Activated effector memory CD4-positive, alpha-beta T cell treated with Interleukin-2 at 50 U/mL for 16 hours (primary cell): Measurements from ENCODE around the gene GSE1.

Experiments used
- DNase-seq: peaks from one replicate; pipeline ENCODE4 v3.0.0-alpha.2; 2020

Gene GSE1

GRCh38 chr16:85709766-85710585 is 96.9 kb downstream of the GSE1 start:
- DNase-seq: no peak

DNA sequence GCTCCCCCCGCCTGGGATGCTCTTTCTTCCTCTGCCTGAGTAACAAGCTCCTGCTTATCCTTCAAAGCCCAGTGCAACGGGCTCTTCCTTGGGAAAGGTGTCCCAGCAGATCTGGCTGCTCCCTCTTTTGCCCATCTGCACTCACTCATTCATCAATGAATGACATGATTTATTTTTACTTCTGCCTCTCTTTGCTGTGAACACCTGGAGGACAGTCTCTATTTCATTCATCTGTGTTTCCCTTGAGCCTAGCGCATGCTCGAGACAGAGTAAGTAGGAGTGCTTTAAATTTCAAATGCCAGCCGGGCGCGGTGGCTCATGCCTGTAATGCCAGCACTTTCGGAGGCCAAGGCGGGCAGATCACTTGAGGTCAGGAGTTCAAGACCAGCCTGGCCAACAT is 97.6 kb downstream of the GSE1 start:
- DNase-seq: no peak

DNA sequence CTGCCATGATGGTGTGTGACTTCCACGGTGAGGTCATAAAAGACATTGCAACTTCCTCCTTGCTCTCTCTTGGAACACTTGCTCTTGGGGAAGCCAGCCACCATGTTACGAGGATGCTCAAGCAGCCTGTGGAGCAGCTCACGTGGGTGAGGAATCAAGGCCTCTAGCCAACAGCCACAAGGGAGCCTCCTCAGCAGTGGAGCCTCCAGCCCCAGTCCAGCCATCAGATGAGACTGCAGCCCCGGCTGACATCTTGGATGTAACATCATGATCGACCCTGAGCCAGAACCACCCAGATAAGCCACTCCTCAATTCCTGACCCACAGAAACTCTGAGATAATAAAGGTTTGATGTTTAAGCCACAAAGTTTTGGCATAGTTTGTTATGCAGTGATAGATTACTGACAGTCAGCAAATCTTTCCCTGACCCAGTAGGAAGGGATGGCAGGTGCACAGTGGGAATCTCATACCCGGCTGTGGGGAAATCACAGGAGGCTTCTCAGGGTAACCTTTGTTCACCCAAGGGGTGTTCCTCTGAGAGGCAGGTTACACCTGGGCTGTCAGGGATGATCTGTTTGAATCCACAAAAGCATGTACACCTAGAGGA is 99.0 kb downstream of the GSE1 start:
- no peak for DNase-seq

DNA sequence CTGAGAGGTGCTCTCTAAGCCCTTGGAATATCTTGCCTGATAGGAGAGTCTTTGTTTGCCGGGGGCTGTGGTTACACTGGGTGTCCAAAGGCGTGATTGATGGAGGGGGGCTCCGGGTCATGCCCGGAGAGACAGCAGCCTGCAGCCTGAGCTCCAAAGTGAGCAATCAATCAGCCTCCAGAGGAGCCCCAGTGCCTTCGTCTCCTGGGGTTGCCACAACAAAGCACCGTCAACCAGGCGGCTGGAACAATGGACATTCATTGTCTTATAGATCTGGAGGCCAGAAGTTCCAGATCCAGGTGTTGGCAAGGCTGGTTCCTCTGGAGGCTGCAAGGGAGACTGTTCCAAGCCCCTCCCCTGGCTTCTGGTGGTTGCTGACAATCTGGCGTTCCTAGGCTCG is 99.7 kb downstream of the GSE1 start:
- DNase-seq: no peak

- DNase-seq: no peak
Measured at GRCh38 chr16:85715169-85716021, 102.3 kb downstream of the GSE1 start.

DNA sequence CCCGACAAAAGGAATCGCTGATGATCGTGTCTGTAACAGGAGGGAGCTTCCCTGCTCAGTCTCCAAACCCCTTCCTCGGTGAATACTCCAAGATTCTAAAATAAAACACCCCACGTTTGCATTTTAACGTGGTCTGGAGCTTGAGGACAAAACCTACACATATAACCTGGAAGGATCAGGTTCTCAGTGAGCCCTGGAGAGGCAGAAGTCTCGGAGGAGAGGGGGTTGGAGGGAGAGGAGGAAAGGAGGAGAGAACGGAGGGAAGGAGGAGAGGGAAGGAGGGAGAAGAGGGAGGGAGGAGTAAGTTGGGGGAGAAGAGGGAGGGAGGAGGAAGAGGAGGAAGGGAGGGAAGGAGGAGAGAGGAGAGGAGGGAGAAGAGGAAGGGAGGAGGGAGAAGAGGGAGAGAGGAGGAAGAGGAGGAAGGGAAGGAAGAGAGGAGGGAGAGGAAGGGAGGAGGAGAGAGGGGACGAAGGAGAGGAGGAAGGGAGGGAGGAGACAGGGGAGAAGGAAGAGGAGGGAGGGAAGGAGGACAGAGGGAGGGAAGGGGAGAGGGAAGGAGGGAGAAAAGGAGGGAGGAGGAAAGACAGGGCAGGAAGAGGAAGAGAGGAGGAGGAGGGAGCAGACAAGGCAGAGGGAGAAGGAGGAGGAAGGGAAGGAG is 103.0 kb downstream of the GSE1 start:
- no peak for DNase-seq

DNA sequence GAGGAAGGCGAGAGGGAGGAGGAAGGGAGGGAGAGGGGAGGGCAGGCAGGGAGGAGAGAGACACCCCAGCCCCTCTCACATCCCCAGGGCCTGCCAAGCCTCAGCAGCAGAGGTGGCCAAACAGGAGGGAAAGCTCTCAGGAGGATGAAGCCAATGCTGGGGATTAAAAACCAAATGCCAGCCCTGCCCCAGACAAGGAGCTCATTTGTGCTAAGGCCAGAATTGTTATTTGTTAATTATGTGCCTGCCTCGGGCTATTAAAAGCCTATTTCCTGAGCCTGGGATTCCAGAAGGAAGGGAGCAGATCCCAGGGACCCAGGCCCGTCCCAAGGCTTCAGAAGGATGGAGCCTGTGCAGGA is 103.5 kb downstream of the GSE1 start:
- DNase-seq: no peak

DNA sequence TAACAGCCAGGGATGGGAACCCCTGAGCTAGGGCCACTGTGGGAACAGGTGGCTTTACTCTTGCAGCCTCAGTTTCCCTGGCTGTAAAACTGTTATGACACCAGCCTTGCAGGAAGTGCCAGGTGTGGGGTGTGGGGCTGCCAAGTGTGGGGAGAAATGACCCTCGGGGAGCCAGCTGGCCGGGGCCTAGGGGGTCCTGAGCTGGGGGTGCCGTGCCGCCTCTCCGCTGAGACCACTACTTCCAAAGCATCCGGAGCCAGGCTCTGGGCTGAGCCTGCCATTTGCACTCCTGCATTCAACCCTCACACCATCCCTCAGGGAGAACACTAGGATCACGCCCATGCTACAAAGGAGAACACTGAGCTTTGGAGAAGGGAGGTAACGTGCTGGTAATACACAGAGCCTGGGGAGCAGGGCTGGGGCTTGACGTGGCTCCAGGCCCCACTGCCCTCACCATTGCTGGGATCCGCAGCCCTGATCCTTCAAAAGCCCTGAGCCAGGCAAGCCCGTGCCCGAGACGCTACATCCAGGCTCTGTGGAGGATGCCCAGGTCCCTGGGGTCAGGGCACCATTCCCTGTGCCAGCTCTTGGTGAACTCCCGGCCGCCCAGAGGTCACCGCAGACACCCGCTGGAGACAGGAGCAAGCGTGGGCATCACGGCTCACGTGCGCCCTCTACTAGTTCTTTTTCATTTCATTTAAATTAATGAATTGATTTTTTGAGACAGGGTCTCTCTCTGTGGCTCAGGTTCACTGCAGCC is 104.5 kb downstream of the GSE1 start:
- peak; percentile 6 for DNase-seq

- DNase-seq: no peak
Measured at GRCh38 chr16:85718153-85718477, 105.0 kb downstream of the GSE1 start.

DNA sequence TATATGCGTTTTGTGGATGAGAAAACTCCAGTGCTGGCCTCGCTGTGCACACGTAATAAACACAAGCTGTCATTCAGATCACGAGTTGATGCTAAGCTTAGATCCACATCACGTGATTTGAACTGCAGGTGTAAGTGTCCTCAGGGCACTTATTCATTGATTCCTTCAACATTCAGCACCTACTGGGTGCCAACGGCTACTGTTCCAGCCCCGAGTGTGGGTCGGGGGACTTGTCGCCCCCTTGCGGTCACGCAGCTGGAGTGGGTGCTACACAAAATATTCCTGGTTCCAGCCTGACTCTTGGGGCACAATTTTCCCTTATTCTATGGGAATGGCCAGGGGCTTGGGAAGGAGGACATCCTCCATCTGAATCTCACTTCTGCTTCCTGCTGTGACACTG is 105.6 kb downstream of the GSE1 start:
- DNase-seq: no peak

DNA sequence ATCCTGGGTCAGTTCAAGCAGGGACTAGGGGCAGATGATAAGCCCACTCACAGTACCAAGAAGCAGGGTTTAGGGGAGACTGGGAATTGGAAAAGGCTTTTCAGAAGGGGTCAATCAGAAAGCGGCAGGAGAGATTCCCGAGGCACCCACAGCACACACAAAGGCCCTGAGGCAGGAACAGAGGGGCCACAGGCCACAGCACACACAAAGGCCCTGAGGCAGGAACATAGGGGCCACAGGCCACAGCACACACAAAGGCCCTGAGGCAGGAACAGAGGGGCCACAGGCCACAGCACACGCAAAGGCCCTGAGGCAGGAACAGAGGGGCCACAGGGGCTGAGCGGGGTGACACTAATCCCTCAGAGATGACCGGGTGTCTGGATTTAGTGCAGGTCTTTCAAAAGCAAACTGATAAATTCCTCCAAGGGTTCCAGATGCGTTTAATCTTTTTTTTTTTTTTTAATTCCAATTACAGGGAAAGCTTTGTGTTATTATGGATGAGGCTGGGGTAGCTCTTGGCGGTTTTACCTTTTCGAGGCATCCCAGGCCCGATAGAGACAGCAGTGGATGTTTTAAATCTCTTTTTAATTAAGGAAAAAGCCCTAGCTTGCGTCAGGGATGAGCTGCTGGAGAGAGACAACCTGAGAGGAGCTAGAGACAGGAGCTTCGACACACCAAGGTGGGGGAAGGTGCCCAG is 106.6 kb downstream of the GSE1 start:
- DNase-seq: no peak

- DNase-seq: no peak
Measured at GRCh38 chr16:85720302-85720637, 107.1 kb downstream of the GSE1 start.

- DNase-seq: no peak
Measured at GRCh38 chr16:85722128-85722893, 109.2 kb downstream of the GSE1 start.

- DNase-seq: no peak
Measured at GRCh38 chr16:85724126-85724879, 111.2 kb downstream of the GSE1 start.

- no peak for DNase-seq
Measured at GRCh38 chr16:85724936-85725335, 111.8 kb downstream of the GSE1 start.
